HEK293 (cell line): ENCODE results near the gene CDK14.

ENCODE experiments used
- CTCF ChIA-PET: fragments of 350-600 bp; formaldehyde crosslinking; extraction: SDS; loops from one replicate; lab custom pipeline; 2021; ENCODE audit warnings: antibody characterized with exemption; lab: Yijun Ruan, JAX
- POLR2A ChIA-PET: fragments of 300-600 bp; formaldehyde crosslinking; extraction: SDS; loops from one replicate; lab custom pipeline; 2020; ENCODE audit warnings: antibody characterized with exemption, inconsistent platforms; lab: Yijun Ruan, JAX
- H3K27ac ChIP-seq: fragments of 200-500 bp; sonication (Bioruptor generic); 2 replicates; pipeline ENCODE4 v1.5.1; 2014; ENCODE audit warnings: low read depth, low read length, control low read depth, inconsistent platforms; ENCODE audit errors: extremely low read depth
- H3K36me3 ChIP-seq, 2 experiments: fragments of 200-500 bp in 1 of 2; sonication (Bioruptor generic) in 1 of 2; 1 replicate in 1 of 2; 2 replicates in 1 of 2; pipeline ENCODE4 v1.5.1; 2014 to 2017; ENCODE audit warnings: inconsistent platforms in 2 of 2, low read length in 2 of 2; ENCODE audit not compliant: control insufficient read depth in 2 of 2, insufficient read depth in 1 of 2
- H3K4me1 ChIP-seq: fragments of 200-500 bp; sonication (Bioruptor generic); 2 replicates; pipeline ENCODE4 v1.5.1; 2014; ENCODE audit warnings: mild to moderate bottlenecking, low read length, inconsistent platforms; ENCODE audit not compliant: control insufficient read depth, insufficient read depth
- H3K4me3 ChIP-seq: 2 replicates; pipeline ENCODE4 v1.5.1; 2011; ENCODE audit warnings: low read depth, mild to moderate bottlenecking, control low read depth, low read length, moderate library complexity
- H3K9me3 ChIP-seq: fragments of 200-500 bp; sonication (Bioruptor generic); 2 replicates; pipeline ENCODE4 v1.5.1; 2014; ENCODE audit warnings: low read depth, low read length, inconsistent platforms; ENCODE audit not compliant: control insufficient read depth, insufficient read depth
- BCL6B ChIP-seq: fragments of 450-650 bp; formaldehyde crosslinking; IDR thresholded peaks from 2 replicates; pipeline ENCODE4 v1.5.1; 2017; ENCODE audit warnings: missing biosample characterization, missing genetic modification characterization
- ELK4 ChIP-seq: IDR thresholded peaks from 2 replicates; pipeline ENCODE4 v1.6.1; 2011; ENCODE audit warnings: mild to moderate bottlenecking, low read depth, low read length, borderline replicate concordance
- INSM2 ChIP-seq: fragments of 450-650 bp; formaldehyde crosslinking; IDR thresholded peaks from 2 replicates; pipeline ENCODE4 v1.5.1; 2016; ENCODE audit warnings: missing biosample characterization, missing genetic modification characterization
- MEIS1 ChIP-seq: sonication (generic); formaldehyde crosslinking; IDR thresholded peaks from 2 replicates; pipeline ENCODE4 v1.8.1; 2022; ENCODE audit warnings: missing genetic modification reagents, mild to moderate bottlenecking, borderline replicate concordance
- OVOL3 ChIP-seq: fragments of 450-650 bp; formaldehyde crosslinking; IDR thresholded peaks from 2 replicates; pipeline ENCODE4 v1.5.1; 2016; ENCODE audit warnings: missing biosample characterization, missing genetic modification characterization
- RBAK ChIP-seq: fragments of 450-650 bp; formaldehyde crosslinking; IDR thresholded peaks from 2 replicates; pipeline ENCODE4 v1.5.1; 2016; ENCODE audit warnings: missing biosample characterization, missing genetic modification characterization
- SP2 ChIP-seq: fragments of 450-650 bp; formaldehyde crosslinking; IDR thresholded peaks from 2 replicates; pipeline ENCODE4 v1.5.1; 2016; ENCODE audit warnings: missing biosample characterization, missing genetic modification characterization
- TCF7L2 ChIP-seq: IDR thresholded peaks from 2 replicates; pipeline ENCODE4 v1.6.1; 2011; ENCODE audit warnings: low read depth, mild to moderate bottlenecking, inconsistent platforms, low read length, moderate library complexity, borderline replicate concordance
- TRIM28 ChIP-seq: IDR thresholded peaks from 2 replicates; pipeline ENCODE4 v1.6.1; 2011; ENCODE audit warnings: low read length, control low read depth, borderline replicate concordance
- WT1 ChIP-seq: fragments of 450-650 bp; formaldehyde crosslinking; IDR thresholded peaks from 2 replicates; pipeline ENCODE4 v1.5.1; 2016; ENCODE audit warnings: missing biosample characterization, missing genetic modification characterization
- ZBTB1 ChIP-seq: fragments of 450-650 bp; formaldehyde crosslinking; IDR thresholded peaks from 2 replicates; pipeline ENCODE4 v1.5.1; 2016; ENCODE audit warnings: missing biosample characterization, missing genetic modification characterization
- ZBTB20 ChIP-seq: fragments of 450-650 bp; formaldehyde crosslinking; IDR thresholded peaks from 2 replicates; pipeline ENCODE4 v1.5.1; 2016; ENCODE audit warnings: missing biosample characterization, missing genetic modification characterization
- ZBTB21 ChIP-seq: fragments of 450-650 bp; formaldehyde crosslinking; IDR thresholded peaks from 2 replicates; pipeline ENCODE4 v1.5.1; 2017; ENCODE audit warnings: missing biosample characterization, missing genetic modification characterization
- ZEB2 ChIP-seq: fragments of 450-650 bp; formaldehyde crosslinking; IDR thresholded peaks from 2 replicates; pipeline ENCODE4 v1.5.1; 2016; ENCODE audit warnings: missing biosample characterization, missing genetic modification characterization
- ZNF140 ChIP-seq: fragments of 450-650 bp; formaldehyde crosslinking; IDR thresholded peaks from 2 replicates; pipeline ENCODE4 v1.5.1; 2016; ENCODE audit warnings: missing biosample characterization, missing genetic modification characterization
- ZNF169 ChIP-seq: fragments of 450-650 bp; formaldehyde crosslinking; IDR thresholded peaks from 2 replicates; pipeline ENCODE4 v1.5.1; 2016; ENCODE audit warnings: missing biosample characterization, missing genetic modification characterization
- ZNF248 ChIP-seq: fragments of 450-650 bp; formaldehyde crosslinking; IDR thresholded peaks from 2 replicates; pipeline ENCODE4 v1.5.1; 2017; ENCODE audit warnings: missing biosample characterization, missing genetic modification characterization
- ZNF280D ChIP-seq: fragments of 450-650 bp; formaldehyde crosslinking; IDR thresholded peaks from 2 replicates; pipeline ENCODE4 v1.5.1; 2016; ENCODE audit warnings: missing biosample characterization, missing genetic modification characterization
- ZNF302 ChIP-seq: fragments of 450-650 bp; formaldehyde crosslinking; IDR thresholded peaks from 2 replicates; pipeline ENCODE4 v1.5.1; 2016; ENCODE audit warnings: missing biosample characterization, missing genetic modification characterization, low read depth
- ZNF423 ChIP-seq: fragments of 450-650 bp; formaldehyde crosslinking; IDR thresholded peaks from 2 replicates; pipeline ENCODE4 v1.5.1; 2016; ENCODE audit warnings: missing biosample characterization, missing genetic modification characterization
- ZNF529 ChIP-seq: fragments of 450-650 bp; formaldehyde crosslinking; IDR thresholded peaks from 2 replicates; pipeline ENCODE4 v1.5.1; 2017; ENCODE audit warnings: missing genetic modification characterization, missing biosample characterization; ENCODE audit not compliant: insufficient replicate concordance
- ZNF664 ChIP-seq: fragments of 450-650 bp; formaldehyde crosslinking; IDR thresholded peaks from 2 replicates; pipeline ENCODE4 v1.5.1; 2016; ENCODE audit warnings: missing biosample characterization, missing genetic modification characterization
- ZNF747 ChIP-seq: fragments of 450-650 bp; formaldehyde crosslinking; IDR thresholded peaks from 2 replicates; pipeline ENCODE4 v1.5.1; 2016; ENCODE audit warnings: missing biosample characterization, missing genetic modification characterization
- ZNF791 ChIP-seq: fragments of 450-650 bp; formaldehyde crosslinking; IDR thresholded peaks from 2 replicates; pipeline ENCODE4 v1.5.1; 2016; ENCODE audit warnings: missing biosample characterization, missing genetic modification characterization
- TF ChIP-seq, protein P1 (sequence below): fragments of 450-650 bp; formaldehyde crosslinking; IDR thresholded peaks from 2 replicates; pipeline ENCODE4 v1.5.1; 2016; ENCODE audit warnings: missing biosample characterization, missing genetic modification characterization

Gene CDK14

DNA sequence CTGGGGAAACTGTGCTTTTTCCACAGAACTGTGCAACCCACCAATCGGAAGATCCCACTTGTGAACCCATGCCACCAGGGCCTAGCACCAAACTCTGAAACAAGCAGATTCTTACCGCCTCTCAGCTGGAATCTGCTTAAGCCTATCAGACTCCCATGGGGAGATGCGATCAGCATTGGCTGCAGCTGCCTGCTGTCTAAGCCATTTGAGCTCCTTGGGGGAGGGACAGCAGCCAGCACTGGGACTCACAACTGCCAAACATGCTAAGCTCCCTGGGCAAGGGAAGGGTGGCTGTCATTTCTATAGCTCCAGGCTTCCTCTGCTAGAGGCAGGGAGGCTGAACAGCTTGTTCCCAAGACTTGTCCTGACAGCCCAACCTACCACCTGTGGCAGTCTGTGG lies 283.8 kb downstream of the CDK14 start:
- Histone ChIP-seq H3K9me3 (no peaks in the 10 kb centered on the region), H3K27ac (no peak overlapping the region), H3K4me3 (no peak overlapping the region), H3K4me1 (no peaks in the 10 kb centered on the region), H3K36me3 (no peaks in the 10 kb centered on the region)
- ChIA-PET POLR2A (no interaction called here), CTCF (no interaction called here)
- TF ChIP-seq ZNF791 (tag by site-specific recombination) (no peak), ZNF423 (tag by site-specific recombination) (no peak), ZNF302 (tag by site-specific recombination) (no peak), ZNF747 (tag by site-specific recombination) (no peak), ELK4 (no peak), ZNF280D (tag by site-specific recombination) (no peak), ZNF664 (tag by site-specific recombination) (no peak)
- TF ChIP-seq, protein P1, sequence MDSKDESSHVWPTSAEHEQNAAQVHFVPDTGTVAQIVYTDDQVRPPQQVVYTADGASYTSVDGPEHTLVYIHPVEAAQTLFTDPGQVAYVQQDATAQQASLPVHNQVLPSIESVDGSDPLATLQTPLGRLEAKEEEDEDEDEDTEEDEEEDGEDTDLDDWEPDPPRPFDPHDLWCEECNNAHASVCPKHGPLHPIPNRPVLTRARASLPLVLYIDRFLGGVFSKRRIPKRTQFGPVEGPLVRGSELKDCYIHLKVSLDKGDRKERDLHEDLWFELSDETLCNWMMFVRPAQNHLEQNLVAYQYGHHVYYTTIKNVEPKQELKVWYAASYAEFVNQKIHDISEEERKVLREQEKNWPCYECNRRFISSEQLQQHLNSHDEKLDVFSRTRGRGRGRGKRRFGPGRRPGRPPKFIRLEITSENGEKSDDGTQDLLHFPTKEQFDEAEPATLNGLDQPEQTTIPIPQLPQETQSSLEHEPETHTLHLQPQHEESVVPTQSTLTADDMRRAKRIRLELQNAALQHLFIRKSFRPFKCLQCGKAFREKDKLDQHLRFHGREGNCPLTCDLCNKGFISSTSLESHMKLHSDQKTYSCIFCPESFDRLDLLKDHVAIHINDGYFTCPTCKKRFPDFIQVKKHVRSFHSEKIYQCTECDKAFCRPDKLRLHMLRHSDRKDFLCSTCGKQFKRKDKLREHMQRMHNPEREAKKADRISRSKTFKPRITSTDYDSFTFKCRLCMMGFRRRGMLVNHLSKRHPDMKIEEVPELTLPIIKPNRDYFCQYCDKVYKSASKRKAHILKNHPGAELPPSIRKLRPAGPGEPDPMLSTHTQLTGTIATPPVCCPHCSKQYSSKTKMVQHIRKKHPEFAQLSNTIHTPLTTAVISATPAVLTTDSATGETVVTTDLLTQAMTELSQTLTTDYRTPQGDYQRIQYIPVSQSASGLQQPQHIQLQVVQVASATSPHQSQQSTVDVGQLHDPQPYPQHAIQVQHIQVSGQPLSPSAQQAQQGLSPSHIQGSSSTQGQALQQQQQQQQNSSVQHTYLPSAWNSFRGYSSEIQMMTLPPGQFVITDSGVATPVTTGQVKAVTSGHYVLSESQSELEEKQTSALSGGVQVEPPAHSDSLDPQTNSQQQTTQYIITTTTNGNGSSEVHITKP (tag by site-specific recombination) = no peak

- H3K27ac ChIP-seq = no peak overlapping the region
- no peaks in the 10 kb centered on the region for H3K4me1 ChIP-seq
- no peak overlapping the region for H3K4me3 ChIP-seq
- no peaks in the 10 kb centered on the region for H3K9me3 ChIP-seq
- H3K36me3 ChIP-seq = no peaks in the 10 kb centered on the region
- CTCF ChIA-PET = interaction anchor here (1.1 kb wide), 1 partner anchor 177 kb away, joined by 3 read pairs; no protein-coding TSS in a partner anchor
- no peak for TF ChIP-seq ZBTB21 (tag by site-specific recombination)
- no peak for TF ChIP-seq RBAK
- TF ChIP-seq TCF7L2 = no peak
- TF ChIP-seq BCL6B (tag by site-specific recombination) = no peak
- no peak for TF ChIP-seq ZEB2 (tag by site-specific recombination)
- no peak for TF ChIP-seq ZBTB1 (tag by site-specific recombination)
- TF ChIP-seq ZNF529 = no peak
- TF ChIP-seq SP2 = no peak
- TF ChIP-seq ZNF248 (tag by site-specific recombination) = no peak
- TF ChIP-seq TRIM28 = no peak
- no peak for TF ChIP-seq MEIS1 (CRISPR knock-in tag)
- no peak for TF ChIP-seq ZNF140 (tag by site-specific recombination)
- no peak for TF ChIP-seq ZNF169 (tag by site-specific recombination)
- no peak for TF ChIP-seq ZBTB20 (tag by site-specific recombination)
- no peak for TF ChIP-seq WT1 (tag by site-specific recombination)
- TF ChIP-seq OVOL3 (tag by site-specific recombination) = no peak
- no peak for TF ChIP-seq INSM2 (tag by site-specific recombination)
- TF ChIP-seq, all 188 proteins: peak for 0
- POLR2A ChIA-PET = no interaction called here
These were observed 290.3 kb downstream of the CDK14 start for GRCh38 chr7:90886416-90886815.
